SK-N-SH (cell line): Measurements from ENCODE around the gene RPN1.

Source experiments
- POLR2AphosphoS5 ChIP-seq: IDR thresholded peaks from 2 replicates; pipeline ENCODE4 v1.6.1; 2012; ENCODE audit warnings: low read depth, low read length
- TF ChIP-seq, protein P1 (sequence below): fragments of 200-600 bp; sonication (generic); IDR thresholded peaks from 2 replicates; pipeline ENCODE4 v1.6.1; 2017; ENCODE audit warnings: antibody characterized with exemption, mild to moderate bottlenecking, moderate library complexity
- TF ChIP-seq, protein P2 (sequence below): IDR thresholded peaks from 2 replicates; pipeline ENCODE4 v1.4.0; 2012; ENCODE audit warnings: low read depth

DNA sequence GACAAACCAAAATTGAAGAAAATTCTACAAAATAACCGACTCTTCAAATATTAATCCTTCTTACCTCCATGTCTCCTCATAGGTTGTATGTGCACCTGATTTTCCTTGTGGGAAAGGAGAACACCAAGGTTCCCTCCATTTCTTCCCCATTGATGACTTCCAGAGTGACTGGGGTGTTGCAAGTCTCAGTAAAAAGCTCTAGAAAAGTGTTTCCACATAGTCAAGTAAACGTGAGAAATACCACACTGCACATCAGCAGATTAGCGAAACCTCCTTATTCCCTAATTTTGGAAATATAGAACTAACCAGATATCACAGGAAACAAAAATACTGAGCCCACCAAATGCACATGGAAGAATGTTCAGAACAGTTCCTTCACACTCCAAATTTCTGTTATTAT lies 4.9 kb upstream of the RPN1 start:
- TF ChIP-seq, protein P1, sequence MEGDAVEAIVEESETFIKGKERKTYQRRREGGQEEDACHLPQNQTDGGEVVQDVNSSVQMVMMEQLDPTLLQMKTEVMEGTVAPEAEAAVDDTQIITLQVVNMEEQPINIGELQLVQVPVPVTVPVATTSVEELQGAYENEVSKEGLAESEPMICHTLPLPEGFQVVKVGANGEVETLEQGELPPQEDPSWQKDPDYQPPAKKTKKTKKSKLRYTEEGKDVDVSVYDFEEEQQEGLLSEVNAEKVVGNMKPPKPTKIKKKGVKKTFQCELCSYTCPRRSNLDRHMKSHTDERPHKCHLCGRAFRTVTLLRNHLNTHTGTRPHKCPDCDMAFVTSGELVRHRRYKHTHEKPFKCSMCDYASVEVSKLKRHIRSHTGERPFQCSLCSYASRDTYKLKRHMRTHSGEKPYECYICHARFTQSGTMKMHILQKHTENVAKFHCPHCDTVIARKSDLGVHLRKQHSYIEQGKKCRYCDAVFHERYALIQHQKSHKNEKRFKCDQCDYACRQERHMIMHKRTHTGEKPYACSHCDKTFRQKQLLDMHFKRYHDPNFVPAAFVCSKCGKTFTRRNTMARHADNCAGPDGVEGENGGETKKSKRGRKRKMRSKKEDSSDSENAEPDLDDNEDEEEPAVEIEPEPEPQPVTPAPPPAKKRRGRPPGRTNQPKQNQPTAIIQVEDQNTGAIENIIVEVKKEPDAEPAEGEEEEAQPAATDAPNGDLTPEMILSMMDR: no peak
- TF ChIP-seq, protein P2, sequence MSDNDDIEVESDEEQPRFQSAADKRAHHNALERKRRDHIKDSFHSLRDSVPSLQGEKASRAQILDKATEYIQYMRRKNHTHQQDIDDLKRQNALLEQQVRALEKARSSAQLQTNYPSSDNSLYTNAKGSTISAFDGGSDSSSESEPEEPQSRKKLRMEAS: no peak
- TF ChIP-seq POLR2AphosphoS5: no peak
